ENCODE measurements around the gene CARS1.

- TF ChIP-seq CTCF (IDR thresholded peaks at IDR 0.05; ENCODE audit: low read length) (no peak), EZH2phosphoT487 (IDR thresholded peaks at IDR 0.05; ENCODE audit: low read length) (no peak)
Measured at GRCh38 chr11:2977113-2977512, 80.1 kb downstream of the CARS1 start.
